C4-2B (cell line): Measurements from ENCODE around the gene VCL.

Source experiments
- ZFX ChIP-seq: fragments of 450-650 bp; IDR thresholded peaks from 2 replicates; pipeline ENCODE4 v1.6.1; 2017
- TF ChIP-seq, protein P1 (sequence below): fragments of 450-650 bp; conservative IDR thresholded peaks from 2 replicates; pipeline ENCODE4 v1.5.1; 2017; ENCODE audit warnings: mild to moderate bottlenecking

DNA sequence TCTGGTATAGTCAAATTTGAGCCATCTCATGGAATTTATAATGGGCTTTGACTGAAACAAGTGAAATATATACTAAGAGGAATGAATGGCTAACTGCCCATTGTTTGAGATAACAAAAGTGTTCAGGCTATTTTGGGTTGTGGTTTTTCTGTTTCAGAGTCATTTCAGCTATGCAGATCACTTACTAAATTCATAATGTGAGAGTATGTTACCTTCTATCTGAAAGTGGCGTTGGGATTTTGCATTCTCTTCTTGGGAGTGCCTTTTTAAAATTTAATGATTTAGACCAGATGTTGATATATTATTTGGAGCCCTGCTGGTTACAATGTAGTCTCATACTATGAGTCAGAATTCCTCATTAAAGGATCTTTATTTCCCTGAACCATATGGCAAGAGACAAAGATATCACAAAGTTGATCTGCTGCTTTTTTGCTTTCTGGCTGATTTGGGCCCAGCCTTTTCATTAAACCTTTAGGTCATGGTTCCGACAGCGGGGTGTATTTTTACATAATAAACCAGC is 10.4 kb downstream of the VCL start:
- TF ChIP-seq, protein P1, sequence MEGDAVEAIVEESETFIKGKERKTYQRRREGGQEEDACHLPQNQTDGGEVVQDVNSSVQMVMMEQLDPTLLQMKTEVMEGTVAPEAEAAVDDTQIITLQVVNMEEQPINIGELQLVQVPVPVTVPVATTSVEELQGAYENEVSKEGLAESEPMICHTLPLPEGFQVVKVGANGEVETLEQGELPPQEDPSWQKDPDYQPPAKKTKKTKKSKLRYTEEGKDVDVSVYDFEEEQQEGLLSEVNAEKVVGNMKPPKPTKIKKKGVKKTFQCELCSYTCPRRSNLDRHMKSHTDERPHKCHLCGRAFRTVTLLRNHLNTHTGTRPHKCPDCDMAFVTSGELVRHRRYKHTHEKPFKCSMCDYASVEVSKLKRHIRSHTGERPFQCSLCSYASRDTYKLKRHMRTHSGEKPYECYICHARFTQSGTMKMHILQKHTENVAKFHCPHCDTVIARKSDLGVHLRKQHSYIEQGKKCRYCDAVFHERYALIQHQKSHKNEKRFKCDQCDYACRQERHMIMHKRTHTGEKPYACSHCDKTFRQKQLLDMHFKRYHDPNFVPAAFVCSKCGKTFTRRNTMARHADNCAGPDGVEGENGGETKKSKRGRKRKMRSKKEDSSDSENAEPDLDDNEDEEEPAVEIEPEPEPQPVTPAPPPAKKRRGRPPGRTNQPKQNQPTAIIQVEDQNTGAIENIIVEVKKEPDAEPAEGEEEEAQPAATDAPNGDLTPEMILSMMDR: no peak
- no peak for TF ChIP-seq ZFX
